ENCODE measurements around the gene TP53RK.
A peak's percentile ranks its signal among the peaks of the same experiment; 100 is the strongest.
"Not testable (repeated sequence)": the region's sequence is repeated elsewhere in the genome, so short reads cannot be mapped to it uniquely, and the experiment has no call there.

Gene TP53RK

GRCh38 chr20:46682063-46682821, 7.0 kb downstream of the TP53RK start:
- no peak for DNase-seq

- peak; percentile 36 for DNase-seq
These were observed 8.0 kb downstream of the TP53RK start for GRCh38 chr20:46681032-46681854.

DNA sequence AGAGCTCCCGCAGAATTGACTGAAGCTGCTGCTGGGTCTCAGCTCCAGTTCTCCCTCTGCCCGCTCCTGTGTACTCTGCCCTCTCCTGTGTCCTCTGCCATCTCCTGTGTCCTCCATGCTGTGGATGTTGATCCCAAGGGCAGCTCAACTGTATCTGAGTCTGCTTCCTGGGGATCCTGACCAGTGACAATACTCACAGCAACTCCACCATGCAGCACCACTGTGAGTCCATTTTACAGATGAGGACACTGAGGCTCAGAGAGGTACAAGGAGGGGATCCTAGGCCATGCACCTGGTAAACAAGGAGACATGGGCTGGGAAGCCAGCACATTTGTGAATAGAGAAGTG, 8.6 kb downstream of the TP53RK start:
- DNase-seq, result no peak

DNA sequence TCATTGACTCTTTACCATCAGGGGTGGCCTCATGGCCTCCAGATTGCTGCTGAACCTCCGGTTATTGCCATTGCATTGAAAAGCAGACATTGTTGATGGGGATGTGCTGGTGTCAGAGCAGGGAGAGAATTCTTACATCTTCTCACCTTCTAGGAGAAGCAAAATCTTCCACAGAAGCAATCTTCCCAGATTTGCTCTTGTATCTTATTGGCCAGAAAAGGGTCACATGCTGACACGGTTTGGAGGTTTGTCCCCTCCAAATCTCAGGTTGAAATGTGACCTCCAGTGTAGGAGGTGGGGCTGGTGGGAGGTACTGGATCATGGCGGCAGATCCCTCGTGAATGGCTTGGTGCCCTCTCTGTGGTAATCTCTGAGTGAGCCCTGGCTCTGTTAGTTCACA, 10.7 kb downstream of the TP53RK start:
- DNase-seq, result no peak

DNA sequence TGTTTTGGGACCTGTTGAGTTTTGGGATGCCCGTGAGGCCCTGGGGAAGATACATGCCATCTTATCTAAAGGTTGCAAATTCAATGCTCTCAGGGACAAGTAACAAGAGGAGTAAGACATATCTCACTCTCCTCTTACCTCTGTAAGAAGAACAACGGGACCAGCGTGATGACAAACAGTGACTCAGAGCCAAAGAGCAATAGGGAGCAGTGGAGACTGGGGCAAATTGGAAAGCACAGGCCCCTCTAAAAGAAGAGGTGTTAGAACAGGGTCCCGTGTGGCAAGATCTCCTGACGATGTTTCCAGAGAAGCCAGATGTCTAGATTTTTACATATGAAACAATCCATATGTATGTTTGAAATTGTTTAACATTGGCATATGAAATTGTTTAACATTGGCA, 11.6 kb downstream of the TP53RK start:
- DNase-seq, result no peak

DNA sequence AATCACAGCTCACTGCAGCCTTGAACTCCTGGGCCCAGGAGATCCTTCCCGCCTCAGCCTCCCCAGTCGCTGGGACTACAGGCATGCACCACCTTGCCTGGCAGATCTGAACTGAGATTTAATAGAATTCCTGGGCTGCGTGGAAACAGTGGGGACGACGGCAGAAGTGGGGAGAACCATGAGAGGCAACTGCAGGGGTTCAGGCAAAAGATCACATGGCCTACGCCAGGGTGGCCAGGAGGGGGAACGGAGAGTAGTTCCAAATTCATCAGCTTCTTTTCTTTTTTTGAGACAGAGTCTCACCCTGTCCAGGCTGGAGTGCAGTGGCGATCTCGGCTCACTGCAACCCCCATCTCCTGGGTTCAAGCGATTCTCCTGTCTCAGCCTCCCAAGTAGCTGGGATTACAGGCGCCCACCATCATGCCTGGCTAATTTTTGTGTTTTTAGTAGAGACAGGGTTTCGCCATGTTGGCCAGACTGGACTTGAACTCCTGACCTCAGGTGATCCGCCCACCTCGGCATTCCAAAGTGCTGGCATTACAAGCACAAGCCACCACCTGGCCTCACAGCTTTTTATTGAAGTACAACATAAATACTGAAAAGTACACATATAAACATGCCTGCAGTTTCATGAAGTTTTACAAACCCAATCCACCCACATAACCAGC, 12.5 kb downstream of the TP53RK start:
- DNase-seq, result not testable (repeated sequence)

DNA sequence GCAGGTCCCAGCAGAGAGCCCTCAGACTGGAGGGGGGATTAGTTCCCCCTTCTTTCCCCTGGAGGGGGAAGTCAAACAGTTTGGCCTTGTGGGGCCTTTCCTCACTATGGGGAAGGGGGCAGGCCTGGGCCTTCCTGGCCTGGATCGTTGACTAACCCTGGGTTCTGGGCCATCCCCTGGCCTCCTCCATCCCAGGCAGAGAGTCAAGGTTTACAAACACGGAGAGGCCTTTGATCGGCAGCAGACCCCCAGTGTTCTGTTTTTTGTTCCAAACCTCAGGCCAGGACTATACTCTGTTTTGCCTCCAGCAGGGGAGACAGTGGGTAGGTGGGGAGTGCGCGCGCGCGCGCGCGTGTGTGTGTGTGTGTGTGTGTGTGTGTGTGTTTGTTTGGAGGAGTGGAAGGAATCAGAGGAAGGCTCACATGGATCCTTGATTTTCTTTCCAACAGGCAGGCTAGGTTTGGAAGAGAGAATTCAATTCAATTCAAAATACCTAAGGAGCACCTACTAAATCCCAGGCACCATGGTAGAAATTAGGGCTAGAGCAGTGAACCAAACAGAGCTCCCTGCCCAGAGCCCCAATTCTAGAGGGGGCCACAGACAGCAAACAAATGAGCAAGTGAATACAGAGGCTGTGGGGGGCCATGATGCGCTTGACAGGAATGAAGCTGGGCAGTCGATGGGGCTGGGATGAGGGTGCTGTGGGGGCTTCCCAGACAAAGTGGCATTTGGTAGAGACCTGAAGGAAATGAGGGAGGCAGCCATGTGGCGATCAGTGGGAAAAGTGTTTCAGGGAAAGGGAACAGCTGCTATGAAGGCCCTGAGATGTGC, 14.8 kb downstream of the TP53RK start:
- DNase-seq, result no peak

- DNase-seq, result no peak
These were observed 15.6 kb downstream of the TP53RK start for GRCh38 chr20:46673394-46674252.

GRCh38 chr20:46672543-46673148, 16.6 kb downstream of the TP53RK start:
- no peak for DNase-seq

DNA sequence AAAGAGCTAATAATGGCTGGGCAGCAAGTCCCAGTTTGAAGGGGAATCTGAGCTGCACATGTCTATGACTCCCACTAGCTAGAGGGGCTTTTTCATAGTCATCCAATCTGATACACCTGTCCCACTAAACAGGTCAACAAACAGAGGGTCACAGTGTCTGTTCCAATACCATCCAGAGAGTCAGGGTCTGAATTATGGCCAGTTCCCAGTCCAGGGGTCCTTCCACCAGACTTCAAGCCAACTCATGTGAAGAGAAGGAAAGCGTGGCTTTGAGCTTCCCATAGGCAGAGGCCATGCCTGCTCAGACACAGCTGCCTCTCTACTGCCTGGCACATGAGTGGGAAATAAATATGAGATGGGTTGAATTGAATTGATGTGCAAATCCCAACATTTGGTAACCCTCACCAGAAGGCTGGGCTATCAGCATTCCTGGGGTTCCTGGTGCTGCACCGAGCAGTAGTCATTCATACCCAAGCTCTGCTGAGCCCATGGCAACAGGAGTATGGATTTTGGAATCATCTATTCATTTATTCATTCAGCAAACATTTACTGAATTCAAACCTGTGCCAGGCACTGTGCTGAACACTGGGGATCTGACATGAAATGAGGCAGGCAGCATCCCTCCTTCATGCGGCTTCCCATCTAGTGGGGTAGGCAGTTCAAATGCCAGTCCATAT, 17.2 kb downstream of the TP53RK start:
- no peak for DNase-seq

DNA sequence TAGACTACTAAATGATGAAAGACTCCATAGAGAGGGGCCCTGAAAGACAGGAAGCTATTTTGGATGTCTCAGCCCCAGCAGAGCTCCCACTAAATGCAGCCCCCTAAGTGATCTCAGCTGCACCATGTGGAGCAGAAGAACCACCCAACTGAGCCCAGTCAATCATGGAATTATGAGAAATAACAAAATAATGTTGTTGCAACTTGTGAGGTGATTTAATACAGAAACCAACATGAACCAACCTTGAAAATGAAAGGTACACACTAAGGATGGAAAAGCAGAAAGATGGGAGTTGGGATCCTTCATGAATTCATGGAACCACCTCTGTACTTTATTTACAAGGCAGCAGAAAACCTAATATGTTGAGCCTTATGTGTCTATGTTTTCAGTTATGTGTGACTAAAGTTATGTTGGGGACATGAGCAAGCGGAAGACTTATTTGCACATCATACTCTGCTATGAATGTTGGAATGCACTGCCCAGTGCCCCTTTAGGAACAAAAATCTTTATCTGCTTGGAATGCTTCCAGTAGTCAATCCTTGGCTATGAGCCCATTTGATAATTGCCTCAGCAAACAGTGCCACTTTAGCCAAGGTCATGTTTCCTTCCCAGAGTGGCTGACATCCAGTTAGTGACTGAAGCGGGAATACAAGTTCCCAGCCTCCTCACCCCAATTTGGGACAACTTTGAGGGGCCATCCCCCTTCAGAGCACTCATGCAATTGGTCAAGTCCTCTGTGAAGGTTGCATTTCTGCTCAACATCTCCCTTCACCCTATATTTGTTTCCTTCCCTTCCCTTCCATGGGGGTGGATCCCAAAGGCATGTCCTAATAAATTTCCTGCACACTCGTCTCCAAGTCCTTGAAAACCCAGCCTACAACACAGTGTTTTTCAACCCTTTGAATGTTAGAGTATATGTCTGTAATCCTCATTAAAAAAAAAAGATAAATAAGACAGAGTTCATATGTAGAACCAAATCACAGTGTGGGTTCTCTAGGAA, 18.4 kb downstream of the TP53RK start:
- DNase-seq, result no peak

DNA sequence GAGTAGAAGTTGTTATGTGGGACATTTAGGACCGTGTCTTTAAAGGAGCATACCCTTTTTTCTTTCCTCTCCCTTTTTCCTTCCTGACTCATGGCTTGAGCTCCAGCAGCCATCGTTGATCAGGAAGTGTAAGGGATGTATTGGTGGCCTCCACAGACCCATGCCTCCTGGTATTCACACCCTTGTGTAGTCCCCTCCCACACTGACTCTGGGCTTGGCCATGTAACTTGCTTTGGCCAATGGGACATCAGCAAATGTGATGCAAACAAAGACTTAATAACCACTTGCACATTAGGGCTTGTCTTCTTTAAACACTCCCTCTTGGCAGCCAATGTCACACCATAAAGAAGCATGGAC, 19.0 kb downstream of the TP53RK start:
- DNase-seq, result no peak

DNA sequence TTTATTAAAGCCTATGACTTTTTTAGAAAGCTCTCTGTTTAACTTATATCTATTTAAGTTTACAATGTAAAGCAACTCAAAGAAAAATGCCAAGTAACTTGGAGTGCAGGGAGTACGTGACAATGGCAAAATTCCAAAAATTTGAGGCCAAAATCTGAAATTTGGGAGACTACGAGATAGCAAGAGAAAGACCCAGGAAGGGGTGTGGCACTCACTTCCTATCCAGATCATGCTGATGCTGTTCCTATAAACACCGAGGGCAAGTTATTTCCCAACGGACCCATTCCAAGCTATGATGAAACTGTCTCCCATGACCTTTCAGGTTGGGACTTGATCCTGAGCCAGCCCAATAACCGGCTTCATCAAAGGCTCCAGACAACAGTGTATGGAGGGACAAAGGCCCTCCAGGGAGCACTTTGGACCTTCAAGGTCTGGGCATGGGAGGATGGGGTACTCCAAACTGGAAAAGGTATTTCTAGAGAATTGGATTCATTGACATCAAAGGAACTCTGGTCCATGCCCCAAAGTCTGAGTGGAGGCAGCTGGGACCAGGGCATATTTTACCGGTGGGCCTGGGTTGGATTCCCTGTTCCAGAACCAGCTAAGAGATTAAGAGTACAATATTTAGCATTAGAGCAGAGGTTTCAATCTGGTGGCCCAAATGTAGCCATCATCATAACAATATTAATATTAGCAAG, 22.3 kb downstream of the TP53RK start:
- no peak for DNase-seq

DNA sequence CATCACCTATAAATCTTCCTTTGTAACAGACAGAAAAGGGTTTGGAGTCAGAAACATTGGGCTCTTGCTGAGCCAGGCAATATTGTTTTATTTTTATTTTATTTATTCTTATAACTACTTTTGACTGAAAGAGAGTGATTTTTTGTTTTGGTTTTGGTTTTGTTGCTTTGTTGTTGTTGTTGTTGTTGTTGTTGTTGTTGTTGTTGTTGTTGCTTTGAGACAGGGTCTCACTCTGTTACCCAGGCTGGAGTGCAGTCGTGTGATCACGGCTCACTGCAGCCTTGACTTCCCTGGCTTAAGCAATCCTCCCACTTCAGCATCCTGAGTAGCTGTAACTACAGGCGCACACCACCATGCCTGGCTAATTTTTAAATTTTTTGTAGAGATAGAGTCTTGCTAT, 22.9 kb downstream of the TP53RK start:
- DNase-seq, result no peak

DNA sequence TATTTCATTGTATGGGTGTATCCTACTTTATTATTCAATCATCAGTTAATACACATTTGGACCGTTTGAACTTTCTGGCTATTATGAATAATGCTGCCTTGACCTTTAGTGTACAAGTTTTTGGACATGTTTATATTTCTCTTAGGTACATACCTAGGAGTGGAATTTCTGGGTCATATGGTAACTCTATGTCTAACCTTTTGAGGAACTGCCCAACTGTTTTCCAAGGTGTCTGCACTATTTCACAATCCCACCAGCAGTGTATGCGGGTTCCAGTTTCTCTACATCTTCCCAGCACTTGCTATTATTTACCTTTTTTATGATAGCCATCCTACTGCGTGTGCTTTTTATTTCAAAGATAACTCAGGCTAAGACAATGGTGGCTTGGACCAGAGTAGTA, 23.6 kb downstream of the TP53RK start:
- DNase-seq, result no peak

DNA sequence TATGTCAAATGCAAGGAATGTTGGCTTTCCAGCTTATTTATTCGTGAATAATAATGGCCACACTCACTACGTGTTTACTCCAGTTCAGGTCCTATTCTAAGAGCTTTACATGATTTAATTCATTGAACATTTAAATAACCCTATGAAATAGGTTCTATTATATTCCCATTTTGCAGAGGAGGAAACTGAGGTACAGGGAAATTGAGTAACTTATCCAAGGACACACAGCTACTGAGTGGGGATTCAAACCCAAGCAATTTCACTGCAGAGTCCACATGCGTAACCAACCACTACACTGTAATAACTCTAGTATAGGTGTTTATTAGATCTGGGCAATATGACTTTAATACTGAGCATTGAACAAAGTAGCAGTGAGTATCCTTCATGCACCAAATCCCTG, 25.7 kb downstream of the TP53RK start:
- no peak for DNase-seq

DNA sequence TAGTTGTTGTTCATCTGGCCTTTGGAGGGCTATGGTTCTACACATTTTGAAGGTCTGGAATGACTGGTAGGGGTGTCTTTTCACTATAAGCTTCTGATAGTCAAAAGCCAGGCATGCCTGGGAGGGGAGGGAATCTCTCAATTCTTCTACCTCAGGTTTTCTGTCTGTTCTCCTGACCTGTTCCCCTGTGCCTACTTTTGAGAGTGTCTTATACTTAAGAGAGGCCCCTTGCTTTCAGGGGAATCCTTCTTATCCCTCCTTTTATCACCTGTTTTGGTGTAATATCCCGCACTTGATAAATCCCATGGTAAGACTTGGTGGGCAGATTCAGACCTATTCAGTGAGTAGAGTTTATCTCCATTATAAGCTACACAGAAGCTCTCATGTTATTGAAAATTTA, 27.6 kb downstream of the TP53RK start:
- DNase-seq, result no peak

- DNase-seq, result no peak
These were observed 28.8 kb downstream of the TP53RK start for GRCh38 chr20:46660487-46660886.

- DNase-seq, result no peak
These were observed 31.6 kb downstream of the TP53RK start for GRCh38 chr20:46657618-46658017.

Measured in activated CD4-positive, alpha-beta T cell treated with anti-CD3 and anti-CD28 coated beads for 1 hour (primary cell).